Natural killer cell (primary cell): Measurements from ENCODE around the gene RFNG. TPM values are rescaled to one million over a fixed set of nuclear protein-coding genes. Genes with fewer than 3 reads are reported as not detected.
"Not testable (repeated sequence)": the region's sequence is repeated elsewhere in the genome, so short reads cannot be mapped to it uniquely, and the experiment has no call there.

Experiments used
- ATAC-seq, 3 donors: fragments of 150-1000 bp in 2 of 3; fragments of 200-7000 bp in 1 of 3; cut with Tn5 transposase; 1 replicate in 1 of 3; 2 replicates in 2 of 3; pipeline ENCODE4 v1.10.0; 2021; ENCODE audit warnings: mild to moderate bottlenecking in 2 of 3, moderate library complexity in 2 of 3
- DNase-seq, 2 donors: peaks; one replicate each; pipeline versions ENCODE4 v3.0.0 to v3.0.0-alpha.2; 2013 to 2021; ENCODE audit warnings: mixed read lengths in 1 of 2
- H3K27ac ChIP-seq: one replicate; pipeline ENCODE4 v1.5.1; 2013; ENCODE audit warnings: mild to moderate bottlenecking, low read length
- H3K27me3 ChIP-seq: one replicate; pipeline ENCODE4 v1.6.1; 2013; ENCODE audit warnings: low read length; ENCODE audit not compliant: control insufficient read depth, insufficient read depth
- H3K36me3 ChIP-seq: one replicate; pipeline ENCODE4 v1.6.1; 2013; ENCODE audit warnings: low read length; ENCODE audit not compliant: control insufficient read depth, insufficient read depth
- H3K4me1 ChIP-seq: one replicate; pipeline ENCODE4 v1.6.1; 2013; ENCODE audit warnings: low read length; ENCODE audit not compliant: control insufficient read depth, insufficient read depth
- H3K4me3 ChIP-seq: one replicate; pipeline ENCODE4 v1.5.1; 2013; ENCODE audit warnings: low read length
- H3K9me3 ChIP-seq: one replicate; pipeline ENCODE4 v1.6.1; 2013; ENCODE audit warnings: low read length; ENCODE audit not compliant: control insufficient read depth, insufficient read depth
- H3K27ac Mint-ChIP-seq, 2 donors: one replicate each; pipeline ENCODE4 v1.8.0; 2022; ENCODE audit warnings: mild to moderate bottlenecking in 2 of 2, mixed read lengths in 2 of 2, moderate library complexity in 1 of 2
- H3K27me3 Mint-ChIP-seq, 2 donors: one replicate each; pipeline ENCODE4 v1.8.0; 2022; ENCODE audit warnings: low read depth in 2 of 2, mixed read lengths in 2 of 2
- H3K36me3 Mint-ChIP-seq: one replicate; pipeline ENCODE4 v1.8.0; 2022; ENCODE audit warnings: mixed read lengths
- H3K4me1 Mint-ChIP-seq, 2 donors: one replicate each; pipeline ENCODE4 v1.8.0; 2022; ENCODE audit warnings: mixed read lengths in 2 of 2
- H3K4me3 Mint-ChIP-seq: one replicate; pipeline ENCODE4 v1.8.0; 2022; ENCODE audit warnings: mild to moderate bottlenecking, moderate library complexity, mixed read lengths
- H3K9me3 Mint-ChIP-seq, 2 donors: one replicate each; pipeline ENCODE4 v1.8.0; 2022; ENCODE audit warnings: mixed read lengths in 2 of 2
- WGBS: methylation state at CpG from one replicate; pipeline ENCODE4 v1.1.7; 2013; ENCODE audit warnings: missing lambda C conversion rate; ENCODE audit not compliant: insufficient coverage; 5-methylcytosine and 5-hydroxymethylcytosine counted together
- intact Hi-C: fragments of 100-400 bp; cut with micrococcal nuclease; formaldehyde crosslinking; loops from one replicate; pipeline ENCODE4 v1.14.2; 2022
- total RNA-seq, 4 donors: library from RNA; stranded (reverse); fragments of 120-200 nt in 1 of 4; gene quantifications; one replicate each; pipeline versions ENCODE4 v1.2.3 to v1.2.4, GENCODE V29; 2013 to 2022
- TF ChIP-seq, protein P1 (sequence below): fragments of 200-600 bp; IDR thresholded peaks from one replicate; pipeline ENCODE4 v1.8.0; 2022; ENCODE audit warnings: antibody characterized with exemption

Gene RFNG
- total RNA-seq, 3 donors from 2014 or later (not counting 1 experiment from before 2014, with no cell fraction given): 22.7 to 26.7 (median 23.2) TPM

GRCh38 chr17:82039695-82040299, 11.8 kb downstream of the RFNG start:
- H3K27me3 Mint-ChIP-seq: no peaks in the 10 kb centered on the region
- no peaks in the 10 kb centered on the region for H3K27me3 ChIP-seq
- ATAC-seq (no peak), DNase-seq (no peak)
- no peaks in the 10 kb centered on the region for H3K9me3 ChIP-seq
- H3K36me3 ChIP-seq: no peaks in the 10 kb centered on the region
- WGBS: 97% methylated on average over 8 of the region's 8 CpGs
- H3K4me1 ChIP-seq: peaks cover 21% of the 10 kb centered on the region
- TF ChIP-seq, protein P1, sequence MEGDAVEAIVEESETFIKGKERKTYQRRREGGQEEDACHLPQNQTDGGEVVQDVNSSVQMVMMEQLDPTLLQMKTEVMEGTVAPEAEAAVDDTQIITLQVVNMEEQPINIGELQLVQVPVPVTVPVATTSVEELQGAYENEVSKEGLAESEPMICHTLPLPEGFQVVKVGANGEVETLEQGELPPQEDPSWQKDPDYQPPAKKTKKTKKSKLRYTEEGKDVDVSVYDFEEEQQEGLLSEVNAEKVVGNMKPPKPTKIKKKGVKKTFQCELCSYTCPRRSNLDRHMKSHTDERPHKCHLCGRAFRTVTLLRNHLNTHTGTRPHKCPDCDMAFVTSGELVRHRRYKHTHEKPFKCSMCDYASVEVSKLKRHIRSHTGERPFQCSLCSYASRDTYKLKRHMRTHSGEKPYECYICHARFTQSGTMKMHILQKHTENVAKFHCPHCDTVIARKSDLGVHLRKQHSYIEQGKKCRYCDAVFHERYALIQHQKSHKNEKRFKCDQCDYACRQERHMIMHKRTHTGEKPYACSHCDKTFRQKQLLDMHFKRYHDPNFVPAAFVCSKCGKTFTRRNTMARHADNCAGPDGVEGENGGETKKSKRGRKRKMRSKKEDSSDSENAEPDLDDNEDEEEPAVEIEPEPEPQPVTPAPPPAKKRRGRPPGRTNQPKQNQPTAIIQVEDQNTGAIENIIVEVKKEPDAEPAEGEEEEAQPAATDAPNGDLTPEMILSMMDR: no peak
- no peak overlapping the region for H3K27ac ChIP-seq
- intact Hi-C loops: loop anchor here (5.0 kb wide), 1 partner anchor 77 kb away; the partner anchor contains the start of gene NOTUM
- no peaks in the 10 kb centered on the region for H3K36me3 Mint-ChIP-seq
- H3K4me3 ChIP-seq: no peak overlapping the region
- H3K27ac Mint-ChIP-seq: no peak overlapping the region
- H3K9me3 Mint-ChIP-seq: no peaks in the 10 kb centered on the region
- H3K4me3 Mint-ChIP-seq: no peak overlapping the region
- peaks cover 7 to 22% of the 10 kb centered on the region in 2 donors for H3K4me1 Mint-ChIP-seq

DNA sequence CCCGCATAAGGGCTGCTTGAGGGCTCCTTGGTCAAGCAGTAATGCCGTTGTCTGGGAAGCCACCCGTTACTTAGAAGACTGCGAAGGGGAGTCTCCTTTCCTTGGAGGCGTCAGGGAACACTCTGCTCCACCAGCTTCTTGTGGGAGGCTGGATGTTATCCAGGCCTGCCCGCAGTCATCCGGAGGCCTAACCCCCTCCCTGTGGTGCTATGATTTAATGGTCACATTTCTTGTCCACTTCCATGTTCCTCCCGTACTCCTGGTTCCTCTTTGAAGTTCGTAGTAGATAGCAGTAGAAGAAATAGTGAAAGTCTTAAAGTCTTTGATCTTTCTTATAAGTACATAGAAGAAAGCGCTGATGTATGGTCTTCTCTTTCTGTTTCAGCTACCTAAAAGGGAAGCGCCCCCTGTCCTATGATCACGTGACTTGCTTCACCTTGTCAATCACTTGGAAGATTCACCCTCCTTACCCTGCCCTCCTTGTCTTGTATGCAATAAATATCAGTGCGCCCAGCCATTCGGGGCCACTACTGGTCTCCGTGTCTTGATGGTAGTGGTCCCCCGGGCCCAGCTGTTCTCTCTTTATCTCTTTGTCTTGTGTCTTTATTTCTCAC, 12.7 kb downstream of the RFNG start:
- not testable (repeated sequence) for H3K9me3 ChIP-seq, H3K4me3 ChIP-seq, H3K27ac Mint-ChIP-seq, H3K27ac ChIP-seq, H3K27me3 Mint-ChIP-seq, DNase-seq, ATAC-seq, H3K36me3 Mint-ChIP-seq, H3K9me3 Mint-ChIP-seq, H3K27me3 ChIP-seq, H3K36me3 ChIP-seq
- intact Hi-C loops: loop anchor here (5.0 kb wide), 1 partner anchor 77 kb away; the partner anchor contains the start of gene NOTUM
- Mint-ChIP-seq H3K4me3 (peak overlapping the region; percentile 49), H3K4me1 (peaks cover 7 to 22% of the 10 kb centered on the region in 2 donors)
- WGBS: 88% methylated on average over 14 of the region's 16 CpGs
- H3K4me1 ChIP-seq: peaks cover 21% of the 10 kb centered on the region

GRCh38 chr17:82037889-82038195, 13.8 kb downstream of the RFNG start:
- 7% methylated on average over 10 of the region's 10 CpGs for WGBS
- H3K27ac ChIP-seq: peak overlapping the region; percentile 2
- DNase-seq (no peak), ATAC-seq (no peak)
- H3K4me1 Mint-ChIP-seq: peaks cover 7 to 22% of the 10 kb centered on the region in 2 donors
- TF ChIP-seq, protein P1: no peak
- H3K9me3 Mint-ChIP-seq: no peaks in the 10 kb centered on the region
- no peaks in the 10 kb centered on the region for H3K27me3 ChIP-seq
- H3K36me3 ChIP-seq: no peaks in the 10 kb centered on the region
- H3K27ac Mint-ChIP-seq: peak overlapping the region; percentile 90 to 94
- no peaks in the 10 kb centered on the region for H3K36me3 Mint-ChIP-seq
- H3K4me3 ChIP-seq: peak overlapping the region; percentile 69
- intact Hi-C loops: loop anchor here (1.0 to 5.0 kb wide), 3 partner anchors 13 to 76 kb away; partner anchors contain the start of genes GPS1, LRRC45, NOTUM and RFNG
- peaks cover 21% of the 10 kb centered on the region for H3K4me1 ChIP-seq
- H3K4me3 Mint-ChIP-seq: peak overlapping the region; percentile 94
- H3K9me3 ChIP-seq: no peaks in the 10 kb centered on the region
- no peaks in the 10 kb centered on the region for H3K27me3 Mint-ChIP-seq

GRCh38 chr17:82037092-82037888, 14.3 kb downstream of the RFNG start, which contains the start of gene DCXR:
Gene DCXR, minus strand, starts transcription at chr17:82037697. Its CDS starts 15 bp downstream, at chr17:82037682.
- intact Hi-C loops: loop anchor here (1.0 to 5.0 kb wide), 3 partner anchors 14 to 75 kb away; partner anchors contain the start of genes GPS1, LRRC45, NOTUM and RFNG
- H3K4me1 Mint-ChIP-seq: peaks cover 7 to 22% of the 10 kb centered on the region in 2 donors
- H3K4me1 ChIP-seq: peaks cover 22% of the 10 kb centered on the region
- H3K36me3 ChIP-seq: no peaks in the 10 kb centered on the region
- no peaks in the 10 kb centered on the region for H3K9me3 Mint-ChIP-seq
- peak; percentile 90 to 98 (median 91) for ATAC-seq
- peak within 1 kb of the TSS; percentile 78 for H3K27ac ChIP-seq
- DNase-seq: peak; percentile 94 to 96
- H3K36me3 Mint-ChIP-seq: no peaks in the 10 kb centered on the region
- H3K27ac Mint-ChIP-seq: peak within 1 kb of the TSS; percentile 90 to 94
- peak within 1 kb of the TSS; percentile 69 for H3K4me3 ChIP-seq
- no peaks in the 10 kb centered on the region for H3K27me3 ChIP-seq
- TF ChIP-seq, protein P1: peak; percentile 91
- no peaks in the 10 kb centered on the region for H3K27me3 Mint-ChIP-seq
- under 1% methylated on average over 92 of the region's 92 CpGs for WGBS
- no peaks in the 10 kb centered on the region for H3K9me3 ChIP-seq
- H3K4me3 Mint-ChIP-seq: peak within 1 kb of the TSS; percentile 94
